Mucosa of stomach (tissue), 1 donor: ENCODE measurements around the gene RHOG.
"Not testable (repeated sequence)": the region's sequence is repeated elsewhere in the genome, so short reads cannot be mapped to it uniquely, and the experiment has no call there.

Experiments used
- H3K27me3 ChIP-seq: one replicate; pipeline ENCODE4 v1.7.0; 2013; ENCODE audit warnings: mild to moderate bottlenecking, low read length; ENCODE audit not compliant: control insufficient read depth, insufficient read depth
- H3K36me3 ChIP-seq: one replicate; pipeline ENCODE4 v1.7.0; 2013; ENCODE audit warnings: low read length; ENCODE audit not compliant: control insufficient read depth, insufficient read depth
- H3K4me1 ChIP-seq: one replicate; pipeline ENCODE4 v1.7.0; 2013; ENCODE audit warnings: mild to moderate bottlenecking, low read length; ENCODE audit not compliant: control insufficient read depth, insufficient read depth
- H3K4me3 ChIP-seq: one replicate; pipeline ENCODE4 v1.7.0; 2013; ENCODE audit warnings: low read length
- H3K9ac ChIP-seq: one replicate; pipeline ENCODE4 v1.7.0; 2013; ENCODE audit warnings: mild to moderate bottlenecking, low read length, moderate library complexity
- H3K9me3 ChIP-seq: one replicate; pipeline ENCODE4 v1.7.0; 2013; ENCODE audit warnings: mild to moderate bottlenecking, low read length, moderate library complexity; ENCODE audit not compliant: control insufficient read depth
- donor health status: Pancreatic carcinoma.

Gene RHOG

GRCh38 chr11:3814832-3815231, 25.9 kb downstream of the RHOG start:
- not testable (repeated sequence) for H3K27me3 ChIP-seq, H3K4me1 ChIP-seq, H3K4me3 ChIP-seq, H3K36me3 ChIP-seq, H3K9me3 ChIP-seq, H3K9ac ChIP-seq

- no peak overlapping the region for H3K4me3 ChIP-seq
- no peaks in the 10 kb centered on the region for H3K36me3 ChIP-seq
- no peaks in the 10 kb centered on the region for H3K9me3 ChIP-seq
- no peak overlapping the region for H3K9ac ChIP-seq
- peaks cover 10% of the 10 kb centered on the region for H3K4me1 ChIP-seq
- H3K27me3 ChIP-seq = no peaks in the 10 kb centered on the region
These were observed 29.8 kb downstream of the RHOG start for GRCh38 chr11:3810951-3811350.

GRCh38 chr11:3810446-3810845, 30.3 kb downstream of the RHOG start:
- no peak overlapping the region for H3K4me3 ChIP-seq
- peaks cover 10% of the 10 kb centered on the region for H3K4me1 ChIP-seq
- no peak overlapping the region for H3K9ac ChIP-seq
- no peaks in the 10 kb centered on the region for H3K36me3 ChIP-seq
- H3K27me3 ChIP-seq = no peaks in the 10 kb centered on the region
- H3K9me3 ChIP-seq = no peaks in the 10 kb centered on the region

- Histone ChIP-seq H3K4me1 (peaks cover 10% of the 10 kb centered on the region), H3K9me3 (no peaks in the 10 kb centered on the region), H3K4me3 (no peak overlapping the region), H3K36me3 (no peaks in the 10 kb centered on the region), H3K27me3 (no peaks in the 10 kb centered on the region), H3K9ac (no peak overlapping the region)
These were observed 31.2 kb downstream of the RHOG start for GRCh38 chr11:3809624-3809928.

- Histone ChIP-seq H3K9me3 (no peaks in the 10 kb centered on the region), H3K4me1 (peaks cover 10% of the 10 kb centered on the region), H3K36me3 (no peaks in the 10 kb centered on the region), H3K9ac (peak overlapping the region; percentile 79), H3K4me3 (peak overlapping the region; percentile 87), H3K27me3 (no peaks in the 10 kb centered on the region)
These were observed 31.7 kb downstream of the RHOG start for GRCh38 chr11:3808861-3809623.

GRCh38 chr11:3807909-3808860, 32.6 kb downstream of the RHOG start, which contains the start of gene PGAP2:
Gene PGAP2, plus strand, starts transcription at chr11:3808560. Its CDS starts 2,700 bp downstream, at chr11:3811260.
- Histone ChIP-seq H3K9ac (peak within 1 kb of the TSS; percentile 79), H3K9me3 (no peaks in the 10 kb centered on the region), H3K4me3 (peak within 1 kb of the TSS; percentile 87), H3K36me3 (no peaks in the 10 kb centered on the region), H3K27me3 (no peaks in the 10 kb centered on the region), H3K4me1 (peaks cover 10% of the 10 kb centered on the region)

- Histone ChIP-seq H3K27me3 (no peaks in the 10 kb centered on the region), H3K4me3 (no peak overlapping the region), H3K4me1 (peaks cover 4% of the 10 kb centered on the region), H3K9ac (no peak overlapping the region), H3K9me3 (no peaks in the 10 kb centered on the region), H3K36me3 (no peaks in the 10 kb centered on the region)
These were observed 36.8 kb downstream of the RHOG start for GRCh38 chr11:3803726-3804495.

- no peaks in the 10 kb centered on the region for H3K36me3 ChIP-seq
- no peak overlapping the region for H3K9ac ChIP-seq
- peaks cover 4% of the 10 kb centered on the region for H3K4me1 ChIP-seq
- no peaks in the 10 kb centered on the region for H3K27me3 ChIP-seq
- H3K4me3 ChIP-seq = no peak overlapping the region
- no peaks in the 10 kb centered on the region for H3K9me3 ChIP-seq
These were observed 38.6 kb downstream of the RHOG start for GRCh38 chr11:3802011-3802790.

- Histone ChIP-seq H3K36me3 (no peaks in the 10 kb centered on the region), H3K27me3 (no peaks in the 10 kb centered on the region), H3K9me3 (no peaks in the 10 kb centered on the region), H3K9ac (no peak overlapping the region), H3K4me3 (no peak overlapping the region), H3K4me1 (peaks cover 18% of the 10 kb centered on the region)
These were observed 40.9 kb downstream of the RHOG start for GRCh38 chr11:3799873-3800272.

- Histone ChIP-seq H3K9ac (no peak overlapping the region), H3K9me3 (no peaks in the 10 kb centered on the region)
These were observed 41.6 kb downstream of the RHOG start for GRCh38 chr11:3799143-3799542.

GRCh38 chr11:3797329-3798090, 43.2 kb downstream of the RHOG start, which contains the start of gene NUP98:
Gene NUP98, minus strand, starts transcription at chr11:3797554. Its CDS starts 15,437 bp downstream, at chr11:3782117.
- Histone ChIP-seq H3K4me3 (peak within 1 kb of the TSS; percentile 82), H3K9ac (peak within 1 kb of the TSS; percentile 98), H3K9me3 (no peaks in the 10 kb centered on the region), H3K27me3 (no peaks in the 10 kb centered on the region), H3K36me3 (no peaks in the 10 kb centered on the region), H3K4me1 (peaks cover 18% of the 10 kb centered on the region)

More at GRCh38 chr11:3799143-3799542, 41.6 kb downstream of the RHOG start:
- Histone ChIP-seq H3K4me3 (no peak overlapping the region), H3K36me3 (no peaks in the 10 kb centered on the region), H3K27me3 (no peaks in the 10 kb centered on the region), H3K4me1 (peaks cover 18% of the 10 kb centered on the region)
